GM21447 (cell line): ENCODE results near the gene FBLN1.
"Not testable (repeated sequence)": the region's sequence is repeated elsewhere in the genome, so short reads cannot be mapped to it uniquely, and the experiment has no call there.

ENCODE experiments used
- ATAC-seq: cut with Tn5 transposase; IDR thresholded peaks from one replicate; pipeline ENCODE4 v1.9.1; 2021; ENCODE audit not compliant: unreplicated experiment

The FBLN1 gene

GRCh38 chr22:45525480-45525879 lies 22.8 kb downstream of the FBLN1 start:
- no peak for ATAC-seq

GRCh38 chr22:45526281-45526680 lies 23.6 kb downstream of the FBLN1 start:
- ATAC-seq = no peak

GRCh38 chr22:45526768-45527360 lies 24.2 kb downstream of the FBLN1 start:
- no peak for ATAC-seq

GRCh38 chr22:45527456-45527855 lies 24.8 kb downstream of the FBLN1 start:
- no peak for ATAC-seq

- no peak for ATAC-seq
Observed at GRCh38 chr22:45528046-45528445, 25.4 kb downstream of the FBLN1 start.

- ATAC-seq = no peak
Observed at GRCh38 chr22:45529105-45529504, 26.4 kb downstream of the FBLN1 start.

- no peak for ATAC-seq
Observed at GRCh38 chr22:45529971-45530575, 27.4 kb downstream of the FBLN1 start.

- no peak for ATAC-seq
Observed at GRCh38 chr22:45531441-45532234, 29.0 kb downstream of the FBLN1 start.

- no peak for ATAC-seq
Observed at GRCh38 chr22:45532235-45532631, 29.6 kb downstream of the FBLN1 start.

GRCh38 chr22:45533703-45534102 lies 31.0 kb downstream of the FBLN1 start:
- ATAC-seq = no peak

GRCh38 chr22:45534339-45535192 lies 31.9 kb downstream of the FBLN1 start:
- ATAC-seq = no peak

GRCh38 chr22:45535290-45535689 lies 32.6 kb downstream of the FBLN1 start:
- no peak for ATAC-seq

GRCh38 chr22:45535835-45536234 lies 33.2 kb downstream of the FBLN1 start:
- not testable (repeated sequence) for ATAC-seq

GRCh38 chr22:45537734-45538181 lies 35.1 kb downstream of the FBLN1 start:
- no peak for ATAC-seq

GRCh38 chr22:45538281-45538680 lies 35.6 kb downstream of the FBLN1 start:
- ATAC-seq = no peak

GRCh38 chr22:45540122-45540521 lies 37.4 kb downstream of the FBLN1 start:
- no peak for ATAC-seq

GRCh38 chr22:45541382-45541979 lies 38.8 kb downstream of the FBLN1 start:
- no peak for ATAC-seq

- ATAC-seq = no peak
Observed at GRCh38 chr22:45542001-45542520, 39.4 kb downstream of the FBLN1 start.

- not testable (repeated sequence) for ATAC-seq
Observed at GRCh38 chr22:45542736-45543135, 40.1 kb downstream of the FBLN1 start.

GRCh38 chr22:45543243-45543642 lies 40.6 kb downstream of the FBLN1 start:
- ATAC-seq = no peak
